Keratinocyte (primary cell): Measurements from ENCODE around the gene RASL10A. TPM values are rescaled to one million over a fixed set of nuclear protein-coding genes. Genes with fewer than 3 reads are reported as not detected.

ENCODE experiments used
- DNase-seq: peaks from one replicate; pipeline ENCODE4 v3.0.0-alpha.2; 2011; ENCODE audit warnings: low read depth, missing footprints, low spot score
- FAIRE-seq: peaks from 2 replicates; lab custom pipeline; 2011; peaks lifted over from hg19 to GRCh38; lab: Jason Lieb, UNC
- H2AFZ ChIP-seq: 2 replicates; pipeline ENCODE4 v1.6.0; 2012; ENCODE audit warnings: low read length, control low read depth, inconsistent platforms; ENCODE audit not compliant: control insufficient read depth
- H3K27ac ChIP-seq: 2 replicates; pipeline ENCODE4 v1.5.1; 2011; ENCODE audit warnings: low read length; ENCODE audit not compliant: control insufficient read depth, insufficient read depth
- H3K27me3 ChIP-seq: 3 replicates; pipeline ENCODE4 v1.6.0; 2011; ENCODE audit warnings: low read length; ENCODE audit not compliant: control insufficient read depth, insufficient read depth; ENCODE audit errors: extremely low read depth
- H3K36me3 ChIP-seq, 2 experiments: 2 replicates in 1 of 2; 3 replicates in 1 of 2; pipeline ENCODE4 v1.5.1; 2011; ENCODE audit warnings: low read length in 2 of 2, mild to moderate bottlenecking in 1 of 2; ENCODE audit not compliant: control insufficient read depth in 2 of 2, insufficient read depth in 2 of 2; ENCODE audit errors: extremely low read depth in 1 of 2
- H3K4me1 ChIP-seq: 3 replicates; pipeline ENCODE4 v1.5.1; 2011; ENCODE audit warnings: low read length; ENCODE audit not compliant: control insufficient read depth, insufficient read depth; ENCODE audit errors: extremely low read depth
- H3K4me2 ChIP-seq: 3 replicates; pipeline ENCODE4 v1.6.0; 2011; ENCODE audit warnings: low read depth, low read length; ENCODE audit not compliant: control insufficient read depth, insufficient read depth; ENCODE audit errors: extremely low read depth
- H3K4me3 ChIP-seq, 3 experiments: fragments of 200-600 bp in 1 of 3; sonication (generic) in 1 of 3; 2 replicates in 2 of 3; 3 replicates in 1 of 3; pipeline ENCODE4 v1.5.1; 2011 to 2016; ENCODE audit warnings: low read length in 3 of 3, mild to moderate bottlenecking in 3 of 3, control low read depth in 2 of 3, inconsistent platforms in 1 of 3, low read depth in 1 of 3, mixed read lengths in 1 of 3, mixed run types in 1 of 3, moderate library complexity in 1 of 3; ENCODE audit not compliant: control insufficient read depth in 2 of 3, insufficient read depth in 2 of 3; ENCODE audit errors: extremely low read depth in 1 of 3
- H3K79me2 ChIP-seq: 2 replicates; pipeline ENCODE4 v1.6.0; 2012; ENCODE audit warnings: low read length; ENCODE audit not compliant: control insufficient read depth, insufficient read depth
- H3K9ac ChIP-seq: 3 replicates; pipeline ENCODE4 v1.6.0; 2011; ENCODE audit warnings: low read length; ENCODE audit not compliant: control insufficient read depth, insufficient read depth; ENCODE audit errors: extremely low read depth
- H3K9me1 ChIP-seq: 3 replicates; pipeline ENCODE4 v1.6.0; 2011; ENCODE audit warnings: low read length; ENCODE audit not compliant: control insufficient read depth, insufficient read depth; ENCODE audit errors: extremely low read depth
- H3K9me3 ChIP-seq: 2 replicates; pipeline ENCODE4 v1.5.1; 2012; ENCODE audit warnings: low read depth, low read length; ENCODE audit not compliant: control insufficient read depth
- H4K20me1 ChIP-seq: 3 replicates; pipeline ENCODE4 v1.6.0; 2011; ENCODE audit warnings: low read length; ENCODE audit not compliant: control insufficient read depth, insufficient read depth; ENCODE audit errors: extremely low read depth
- CTCF ChIP-seq, 3 experiments: IDR thresholded peaks in 1 of 3; conservative IDR thresholded peaks in 1 of 3; optimal IDR thresholded peaks in 1 of 3; 2 replicates in 2 of 3; 3 replicates in 1 of 3; pipeline versions ENCODE3 to v1.5.1; 2011; ENCODE audit warnings: low read length in 3 of 3, mild to moderate bottlenecking in 3 of 3, moderate library complexity in 2 of 3, control low read depth in 1 of 3, inconsistent platforms in 1 of 3; ENCODE audit not compliant: insufficient read depth in 2 of 3; ENCODE audit errors: extremely low read depth in 1 of 3
- EZH2 ChIP-seq: IDR thresholded peaks from one replicate; pipeline ENCODE4 v1.6.1; 2012; ENCODE audit warnings: inconsistent platforms, mild to moderate bottlenecking, low read length, moderate library complexity
- dilution Hi-C: fragments of 300-500 bp; cut with MboI; formaldehyde crosslinking; loops from one replicate; pipeline ENCODE4 v1.7.0; 2020; ENCODE audit warnings: low sequenced_read_pairs; ENCODE audit not compliant: extremely low pct_ligation_motif_present
- polyA plus RNA-seq, 5 experiments: library from polyadenylated mRNA; depleted of rRNA in 3 of 5; stranded (reverse) in 3 of 5; stranded (forward) in 1 of 5; unstranded in 1 of 5; fragments of >200 nt; gene quantifications; 1 replicate in 1 of 5; 2 replicates in 3 of 5; 3 replicates in 1 of 5; pipeline versions ENCODE4 v1.2.1 to v1.2.3, GENCODE V29; 2011 to 2012; ENCODE audit warnings: missing spikeins in 2 of 5, low read depth in 1 of 5, low replicate concordance in 1 of 5

RASL10A gene
- polyA plus RNA-seq, 1 donor (not counting 4 experiments of a cell fraction or from before 2014, with no cell fraction given), result not detected

- Histone ChIP-seq H2AFZ (no peak overlapping the region), H3K79me2 (peaks cover 15% of the 10 kb centered on the region), H3K4me1 (peaks cover 38% of the 10 kb centered on the region), H3K27me3 (peaks cover 42% of the 10 kb centered on the region), H3K9me1 (no peaks in the 10 kb centered on the region), H3K9ac (no peak overlapping the region), H3K4me2 (no peak overlapping the region), H3K36me3 (peaks cover 5 to 20% of the 10 kb centered on the region in 2 experiments), H3K27ac (no peak overlapping the region), H3K9me3 (no peaks in the 10 kb centered on the region), H4K20me1 (peaks cover 7% of the 10 kb centered on the region), H3K4me3 (no peak overlapping the region)
- DNase-seq, result no peak
- no peak for FAIRE-seq
- TF ChIP-seq EZH2 (no peak), CTCF (optimal IDR thresholded peaks at IDR 0.05 in 1 of 3, IDR thresholded peaks at IDR 0.05 in 1 of 3, conservative IDR thresholded peaks at IDR 0.05 in 1 of 3; ENCODE audit: extremely low read depth in 1 of 3, insufficient read depth in 2 of 3, low read length in 3 of 3) (peak; percentile 69 to 83 (median 77))
- dilution Hi-C loops, result no loop called here
Observed at GRCh38 chr22:29313126-29313575, 2.3 kb downstream of the RASL10A start.

GRCh38 chr22:29312218-29313125 is 3.0 kb downstream of the RASL10A start:
- no peak overlapping the region for H3K27ac ChIP-seq
- peaks cover 7% of the 10 kb centered on the region for H4K20me1 ChIP-seq
- peaks cover 21% of the 10 kb centered on the region for H3K79me2 ChIP-seq
- no peaks in the 10 kb centered on the region for H3K9me3 ChIP-seq
- no peak for TF ChIP-seq CTCF (optimal IDR thresholded peaks at IDR 0.05 in 1 of 3, IDR thresholded peaks at IDR 0.05 in 1 of 3, conservative IDR thresholded peaks at IDR 0.05 in 1 of 3; ENCODE audit: extremely low read depth in 1 of 3, insufficient read depth in 2 of 3, low read length in 3 of 3)
- TF ChIP-seq EZH2, result no peak
- no peak overlapping the region for H3K4me3 ChIP-seq
- no peak for DNase-seq
- no peaks in the 10 kb centered on the region for H3K9me1 ChIP-seq
- FAIRE-seq, result no peak
- dilution Hi-C loops, result no loop called here
- H3K4me1 ChIP-seq, result peaks cover 45% of the 10 kb centered on the region
- no peak overlapping the region for H2AFZ ChIP-seq
- H3K9ac ChIP-seq, result no peak overlapping the region
- peaks cover 5 to 20% of the 10 kb centered on the region in 2 experiments for H3K36me3 ChIP-seq
- peaks cover 42% of the 10 kb centered on the region for H3K27me3 ChIP-seq
- no peak overlapping the region for H3K4me2 ChIP-seq
